HG02943 (cell line): ENCODE results near the gene ARHGEF37.
"Not testable (repeated sequence)": the region's sequence is repeated elsewhere in the genome, so short reads cannot be mapped to it uniquely, and the experiment has no call there.

Experiments used
- ATAC-seq: cut with Tn5 transposase; IDR thresholded peaks from one replicate; pipeline ENCODE4 v1.9.1; 2021; ENCODE audit warnings: mild to moderate bottlenecking, low read depth, moderate library complexity; ENCODE audit not compliant: unreplicated experiment

ARHGEF37 gene

GRCh38 chr5:149643781-149644180, 62.5 kb downstream of the ARHGEF37 start:
- no peak for ATAC-seq

- ATAC-seq: no peak
Measured at GRCh38 chr5:149644629-149645028, 63.3 kb downstream of the ARHGEF37 start.

- no peak for ATAC-seq
Measured at GRCh38 chr5:149645236-149645635, 63.9 kb downstream of the ARHGEF37 start.

- no peak for ATAC-seq
Measured at GRCh38 chr5:149645725-149646124, 64.4 kb downstream of the ARHGEF37 start.

- no peak for ATAC-seq
Measured at GRCh38 chr5:149646564-149646963, 65.3 kb downstream of the ARHGEF37 start.

- ATAC-seq: no peak
Measured at GRCh38 chr5:149647334-149647733, 66.0 kb downstream of the ARHGEF37 start.

GRCh38 chr5:149648464-149649393, 67.4 kb downstream of the ARHGEF37 start:
- ATAC-seq: not testable (repeated sequence)

- ATAC-seq: not testable (repeated sequence)
Measured at GRCh38 chr5:149649730-149650129, 68.4 kb downstream of the ARHGEF37 start.

GRCh38 chr5:149651686-149652085, 70.4 kb downstream of the ARHGEF37 start:
- ATAC-seq: no peak

GRCh38 chr5:149652697-149653096, 71.4 kb downstream of the ARHGEF37 start:
- no peak for ATAC-seq

- ATAC-seq: no peak
Measured at GRCh38 chr5:149654231-149654630, 72.9 kb downstream of the ARHGEF37 start.

- no peak for ATAC-seq
Measured at GRCh38 chr5:149654883-149655505, 73.7 kb downstream of the ARHGEF37 start.

- no peak for ATAC-seq
Measured at GRCh38 chr5:149656576-149657182, 75.4 kb downstream of the ARHGEF37 start.

- ATAC-seq: no peak
Measured at GRCh38 chr5:149657324-149657723, 76.0 kb downstream of the ARHGEF37 start.

GRCh38 chr5:149658299-149658698, 77.0 kb downstream of the ARHGEF37 start:
- no peak for ATAC-seq

GRCh38 chr5:149664083-149664482, 82.8 kb downstream of the ARHGEF37 start:
- no peak for ATAC-seq

GRCh38 chr5:149664666-149665415, 83.5 kb downstream of the ARHGEF37 start:
- ATAC-seq: no peak

GRCh38 chr5:149665416-149666175, 84.3 kb downstream of the ARHGEF37 start:
- no peak for ATAC-seq

GRCh38 chr5:149666212-149666852, 85.0 kb downstream of the ARHGEF37 start:
- no peak for ATAC-seq
